ENCODE results near the gene SOX4.

SOX4 gene

GRCh38 chr6:21594416-21595281, 1.1 kb downstream of the SOX4 start:
- peak; percentile 11 for DNase-seq

- peak; percentile 8 for DNase-seq
These were observed 2.0 kb downstream of the SOX4 start for GRCh38 chr6:21595285-21596144.

GRCh38 chr6:21596145-21596948, 2.8 kb downstream of the SOX4 start:
- no peak for DNase-seq

GRCh38 chr6:21596949-21597682, 3.6 kb downstream of the SOX4 start:
- no peak for DNase-seq

GRCh38 chr6:21597801-21598673, 4.5 kb downstream of the SOX4 start:
- no peak for DNase-seq

- no peak for DNase-seq
These were observed 5.1 kb downstream of the SOX4 start for GRCh38 chr6:21598674-21599023.

- DNase-seq: no peak
These were observed 5.6 kb downstream of the SOX4 start for GRCh38 chr6:21599051-21599696.

- no peak for DNase-seq
These were observed 7.9 kb downstream of the SOX4 start for GRCh38 chr6:21601339-21601923.

GRCh38 chr6:21601932-21602390, 8.4 kb downstream of the SOX4 start:
- DNase-seq: no peak

- no peak for DNase-seq
These were observed 9.8 kb downstream of the SOX4 start for GRCh38 chr6:21603082-21603952.

- no peak for DNase-seq
These were observed 10.5 kb downstream of the SOX4 start for GRCh38 chr6:21604081-21604480.

GRCh38 chr6:21605166-21605565, 11.6 kb downstream of the SOX4 start:
- DNase-seq: no peak

- DNase-seq: no peak
These were observed 15.1 kb downstream of the SOX4 start for GRCh38 chr6:21608601-21609000.

- no peak for DNase-seq
These were observed 16.4 kb downstream of the SOX4 start for GRCh38 chr6:21609881-21610329.

GRCh38 chr6:21610341-21610740, 16.8 kb downstream of the SOX4 start:
- DNase-seq: no peak

GRCh38 chr6:21611485-21611884, 17.9 kb downstream of the SOX4 start:
- DNase-seq: no peak

- DNase-seq: no peak
These were observed 18.7 kb downstream of the SOX4 start for GRCh38 chr6:21612067-21612745.

- DNase-seq: no peak
These were observed 20.3 kb downstream of the SOX4 start for GRCh38 chr6:21613809-21614208.

- DNase-seq: no peak
These were observed 20.7 kb downstream of the SOX4 start for GRCh38 chr6:21614226-21614625.

Data from activated CD4-positive, alpha-beta T cell treated with anti-CD3 and anti-CD28 coated beads, Interleukin-2, amount 50 U/mL, for 1 hour (primary cell).